ENCODE data around the gene PSEN1. TPM values are rescaled to one million over a fixed set of nuclear protein-coding genes. Genes with fewer than 3 reads are reported as not detected.

Gene PSEN1
- total RNA-seq, 1 experiment from 2014 or later: 68.3 TPM

- no peak overlapping the region for H3K4me3 Mint-ChIP-seq (ENCODE audit: low read depth, unreplicated experiment)
- TF ChIP-seq CTCF (IDR thresholded peaks at IDR 0.05; ENCODE audit: unreplicated experiment): no peak
- H3K27me3 Mint-ChIP-seq (ENCODE audit: unreplicated experiment): no peaks in the 10 kb centered on the region
- H3K36me3 Mint-ChIP-seq (ENCODE audit: insufficient read depth, unreplicated experiment): peaks cover 4% of the 10 kb centered on the region
- CTCF ChIA-PET: no interaction called here
- no peak overlapping the region for H3K27ac Mint-ChIP-seq (ENCODE audit: unreplicated experiment)
- no peak for DNase-seq
- H3K9me3 Mint-ChIP-seq (ENCODE audit: low read depth, unreplicated experiment): no peaks in the 10 kb centered on the region
- intact Hi-C loops (cut with micrococcal nuclease; ENCODE audit: unreplicated experiment): no loop called here
- no TSS peak for BruUV-seq (replicated peaks)
- H3K4me1 Mint-ChIP-seq (ENCODE audit: low read depth, unreplicated experiment): no peaks in the 10 kb centered on the region
These were observed 17.0 kb downstream of the PSEN1 start for GRCh38 chr14:73153272-73153671.

- Mint-ChIP-seq H3K9me3 (ENCODE audit: low read depth, unreplicated experiment) (no peaks in the 10 kb centered on the region), H3K27me3 (ENCODE audit: unreplicated experiment) (no peaks in the 10 kb centered on the region), H3K4me3 (ENCODE audit: low read depth, unreplicated experiment) (no peak overlapping the region), H3K4me1 (ENCODE audit: low read depth, unreplicated experiment) (no peaks in the 10 kb centered on the region), H3K36me3 (ENCODE audit: insufficient read depth, unreplicated experiment) (peaks cover 5% of the 10 kb centered on the region), H3K27ac (ENCODE audit: unreplicated experiment) (no peak overlapping the region)
- no peak for DNase-seq
- intact Hi-C loops (cut with micrococcal nuclease; ENCODE audit: unreplicated experiment): no loop called here
- CTCF ChIA-PET: no interaction called here
- BruUV-seq (replicated peaks): no TSS peak
- no peak for TF ChIP-seq CTCF (IDR thresholded peaks at IDR 0.05; ENCODE audit: unreplicated experiment)
These were observed 25.9 kb downstream of the PSEN1 start for GRCh38 chr14:73162251-73162650.

- no peak for TF ChIP-seq CTCF (IDR thresholded peaks at IDR 0.05; ENCODE audit: unreplicated experiment)
- no peak overlapping the region for H3K4me3 Mint-ChIP-seq (ENCODE audit: low read depth, unreplicated experiment)
- H3K27me3 Mint-ChIP-seq (ENCODE audit: unreplicated experiment): no peaks in the 10 kb centered on the region
- no peak overlapping the region for H3K27ac Mint-ChIP-seq (ENCODE audit: unreplicated experiment)
- peaks cover 17% of the 10 kb centered on the region for H3K36me3 Mint-ChIP-seq (ENCODE audit: insufficient read depth, unreplicated experiment)
- no peaks in the 10 kb centered on the region for H3K9me3 Mint-ChIP-seq (ENCODE audit: low read depth, unreplicated experiment)
- no peaks in the 10 kb centered on the region for H3K4me1 Mint-ChIP-seq (ENCODE audit: low read depth, unreplicated experiment)
- no TSS peak for BruUV-seq (replicated peaks)
- CTCF ChIA-PET: no interaction called here
- no peak for DNase-seq
- intact Hi-C loops (cut with micrococcal nuclease; ENCODE audit: unreplicated experiment): no loop called here
These were observed 30.1 kb downstream of the PSEN1 start for GRCh38 chr14:73166399-73166798.

GRCh38 chr14:73167727-73168126 lies 31.4 kb downstream of the PSEN1 start:
- no peak overlapping the region for H3K4me3 Mint-ChIP-seq (ENCODE audit: low read depth, unreplicated experiment)
- intact Hi-C loops (cut with micrococcal nuclease; ENCODE audit: unreplicated experiment): no loop called here
- CTCF ChIA-PET: no interaction called here

More at GRCh38 chr14:73167727-73168126, 31.4 kb downstream of the PSEN1 start:
- Mint-ChIP-seq H3K9me3 (ENCODE audit: low read depth, unreplicated experiment) (no peaks in the 10 kb centered on the region), H3K4me1 (ENCODE audit: low read depth, unreplicated experiment) (no peaks in the 10 kb centered on the region), H3K27me3 (ENCODE audit: unreplicated experiment) (no peaks in the 10 kb centered on the region), H3K36me3 (ENCODE audit: insufficient read depth, unreplicated experiment) (peaks cover 22% of the 10 kb centered on the region), H3K27ac (ENCODE audit: unreplicated experiment) (no peak overlapping the region)
- no TSS peak for BruUV-seq (replicated peaks)
- no peak for DNase-seq
- no peak for TF ChIP-seq CTCF (IDR thresholded peaks at IDR 0.05; ENCODE audit: unreplicated experiment)

All from Calu3 (cell line).